ENCODE measurements around the gene RBMS1.

RBMS1 gene

GRCh38 chr2:160300203-160300602 is 193.4 kb downstream of the RBMS1 start:
- DNase-seq (ENCODE audit: low spot score) = no peak

GRCh38 chr2:160299540-160299939 is 194.1 kb downstream of the RBMS1 start:
- DNase-seq (ENCODE audit: low spot score) = peak; percentile 89

GRCh38 chr2:160298960-160299359 is 194.6 kb downstream of the RBMS1 start:
- no peak for DNase-seq (ENCODE audit: low spot score)

GRCh38 chr2:160295519-160296207 is 197.9 kb downstream of the RBMS1 start:
- no peak for DNase-seq (ENCODE audit: low spot score)

GRCh38 chr2:160294889-160295288 is 198.7 kb downstream of the RBMS1 start:
- no peak for DNase-seq (ENCODE audit: low spot score)

- peak; percentile 97 for DNase-seq (ENCODE audit: low spot score)
Measured at GRCh38 chr2:160294339-160294803, 199.2 kb downstream of the RBMS1 start.

GRCh38 chr2:160293391-160294091 is 200.1 kb downstream of the RBMS1 start:
- DNase-seq (ENCODE audit: low spot score) = no peak

GRCh38 chr2:160292225-160292624 is 201.4 kb downstream of the RBMS1 start:
- DNase-seq (ENCODE audit: low spot score) = no peak

GRCh38 chr2:160291382-160291781 is 202.2 kb downstream of the RBMS1 start:
- no peak for DNase-seq (ENCODE audit: low spot score)

GRCh38 chr2:160290598-160290997 is 203.0 kb downstream of the RBMS1 start:
- DNase-seq (ENCODE audit: low spot score) = no peak

GRCh38 chr2:160289831-160290230 is 203.8 kb downstream of the RBMS1 start:
- DNase-seq (ENCODE audit: low spot score) = no peak

GRCh38 chr2:160289126-160289525 is 204.5 kb downstream of the RBMS1 start:
- no peak for DNase-seq (ENCODE audit: low spot score)

GRCh38 chr2:160288324-160288723 is 205.3 kb downstream of the RBMS1 start:
- no peak for DNase-seq (ENCODE audit: low spot score)

GRCh38 chr2:160287476-160287875 is 206.1 kb downstream of the RBMS1 start:
- no peak for DNase-seq (ENCODE audit: low spot score)

GRCh38 chr2:160286551-160286950 is 207.1 kb downstream of the RBMS1 start:
- DNase-seq (ENCODE audit: low spot score) = no peak

GRCh38 chr2:160283675-160284074 is 209.9 kb downstream of the RBMS1 start:
- no peak for DNase-seq (ENCODE audit: low spot score)

GRCh38 chr2:160282063-160282580 is 211.5 kb downstream of the RBMS1 start:
- DNase-seq (ENCODE audit: low spot score) = no peak

GRCh38 chr2:160281213-160281612 is 212.4 kb downstream of the RBMS1 start:
- DNase-seq (ENCODE audit: low spot score) = no peak

GRCh38 chr2:160279813-160280465 is 213.7 kb downstream of the RBMS1 start:
- DNase-seq (ENCODE audit: low spot score) = peak; percentile 88

GRCh38 chr2:160278879-160279177 is 214.8 kb downstream of the RBMS1 start:
- DNase-seq (ENCODE audit: low spot score) = no peak

GRCh38 chr2:160278101-160278878 is 215.3 kb downstream of the RBMS1 start:
- DNase-seq (ENCODE audit: low spot score) = no peak

- no peak for DNase-seq (ENCODE audit: low spot score)
Measured at GRCh38 chr2:160277151-160277550, 216.5 kb downstream of the RBMS1 start.

All from kidney capillary endothelial cell (primary cell).